NCI-H128 (cell line): ENCODE data around the gene CPLX4.
A peak's percentile ranks its signal among the peaks of the same experiment; 100 is the strongest.
"Not testable (repeated sequence)": the region's sequence is repeated elsewhere in the genome, so short reads cannot be mapped to it uniquely, and the experiment has no call there.

Experiments used
- DNase-seq: peaks from one replicate; lab custom pipeline; 2025; ENCODE audit not compliant: unreplicated experiment; lab: John Stamatoyannopoulos, UW

CPLX4 gene

DNA sequence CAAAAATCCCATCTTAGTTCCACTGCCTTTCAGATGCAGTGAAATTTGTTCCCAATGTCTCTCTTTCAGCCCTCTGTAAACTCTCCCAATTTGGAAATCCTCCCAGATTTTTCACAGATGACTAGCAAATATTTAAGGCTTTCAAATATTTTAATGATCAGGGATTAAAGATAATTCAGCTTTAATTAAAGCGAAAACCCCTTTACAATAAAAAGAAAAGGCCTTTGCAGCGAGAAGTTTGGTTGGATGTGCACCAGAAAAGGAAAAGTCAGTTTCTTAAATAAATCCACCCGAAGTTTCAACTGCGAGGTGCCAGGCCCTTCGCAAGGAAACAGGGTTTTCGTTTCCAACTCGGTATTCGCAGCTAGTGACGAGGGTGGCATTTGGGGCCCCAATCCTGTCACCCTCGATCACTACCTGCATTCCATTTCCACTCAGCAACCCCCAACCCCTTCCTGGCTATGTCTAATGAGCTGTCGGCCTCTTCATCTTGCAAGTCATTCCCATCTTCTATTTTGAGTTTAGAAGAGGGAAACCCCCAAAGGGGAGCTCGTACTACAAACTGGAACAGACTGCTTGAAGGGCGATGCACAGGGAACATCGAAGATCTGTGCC, 46.7 kb downstream of the CPLX4 start:
- DNase-seq = no peak

DNA sequence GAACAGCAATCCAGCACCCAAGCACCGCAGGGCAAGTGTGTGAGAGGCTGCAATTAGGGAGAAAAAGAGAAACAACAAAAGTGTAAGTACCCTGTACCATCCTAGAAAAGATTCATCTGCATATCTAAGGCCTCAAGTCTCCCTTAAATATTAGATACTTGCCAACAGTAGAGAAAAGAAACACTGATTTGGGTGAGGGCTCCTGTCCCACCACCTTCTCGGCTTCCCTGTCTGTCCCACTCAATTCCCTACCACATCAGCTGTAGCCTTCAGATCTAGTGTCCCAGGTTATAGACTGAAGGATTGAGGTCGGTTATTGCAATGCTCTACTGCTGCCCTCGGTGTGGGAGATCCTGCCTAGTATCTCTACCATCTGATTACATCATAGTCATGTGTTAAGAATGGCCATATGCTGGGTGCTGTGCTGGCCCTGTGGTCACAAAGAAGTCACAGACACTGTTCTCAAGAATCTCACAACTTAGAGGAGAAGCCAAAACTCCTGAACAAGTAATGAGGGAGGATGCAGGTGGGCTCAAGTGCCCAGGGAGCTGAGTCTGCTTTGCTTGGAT, 47.7 kb downstream of the CPLX4 start:
- no peak for DNase-seq

- DNase-seq = no peak
Observed at GRCh38 chr18:59269563-59270119, 48.8 kb downstream of the CPLX4 start.

GRCh38 chr18:59268721-59269562, 49.5 kb downstream of the CPLX4 start:
- peak; percentile 11 for DNase-seq

DNA sequence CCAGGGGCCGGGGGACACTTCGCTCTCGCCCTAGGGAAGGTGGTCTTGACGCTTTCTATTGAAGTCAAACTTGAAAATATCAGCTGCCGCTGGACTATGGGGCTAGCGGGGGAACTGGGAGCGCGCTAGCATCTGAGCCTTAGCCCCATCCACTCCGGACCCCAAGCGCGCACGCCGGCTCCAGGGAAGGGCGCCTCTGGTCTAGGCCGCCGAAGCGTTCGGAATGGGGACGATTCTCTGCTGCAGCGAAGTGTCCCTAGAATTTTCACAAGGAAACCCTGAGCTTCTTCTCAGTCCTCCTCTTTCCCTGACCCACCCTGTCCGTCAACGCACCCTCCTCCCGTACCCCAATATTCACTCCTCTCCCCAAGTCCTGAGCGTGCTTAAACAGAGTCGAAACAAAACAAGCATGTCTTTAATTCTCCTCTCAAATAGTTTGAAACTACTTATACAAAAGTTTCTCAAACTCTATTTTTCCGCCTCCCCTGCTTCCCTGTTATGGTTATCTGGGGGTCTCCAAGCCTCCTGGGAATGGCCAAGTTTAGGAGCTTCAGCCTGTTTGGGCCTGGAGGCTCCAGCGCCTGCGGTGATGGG, 50.2 kb downstream of the CPLX4 start:
- no peak for DNase-seq

- DNase-seq = no peak
Observed at GRCh38 chr18:59267503-59268126, 50.8 kb downstream of the CPLX4 start.

DNA sequence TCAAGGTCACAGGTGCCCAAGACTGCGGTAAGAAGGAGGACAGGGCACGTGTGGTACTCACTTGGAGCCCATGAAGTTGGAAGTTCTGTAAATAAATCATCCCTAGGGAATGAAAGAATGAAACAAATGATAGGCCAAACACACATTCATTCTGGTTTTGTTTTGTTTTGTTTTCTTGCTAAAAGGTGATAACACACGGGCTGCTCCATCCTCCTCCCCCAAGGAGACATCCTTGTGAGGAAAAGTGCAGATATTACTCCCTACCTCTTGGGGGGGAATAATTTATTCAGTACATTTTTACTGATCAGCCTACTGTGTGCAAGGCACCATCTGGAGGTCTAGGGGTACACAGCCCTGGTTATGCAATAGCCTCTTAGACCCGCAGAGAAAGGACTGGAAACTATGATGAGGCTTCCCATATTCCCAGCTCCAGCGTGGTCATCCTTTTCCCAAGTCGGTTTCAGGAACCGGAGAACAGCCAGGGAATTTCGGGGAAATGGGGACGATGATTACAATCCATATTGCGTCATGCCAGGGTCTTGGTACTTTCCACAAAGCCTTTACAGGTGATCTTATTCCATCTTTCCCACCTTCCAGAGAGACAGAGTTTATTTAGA, 51.5 kb downstream of the CPLX4 start:
- no peak for DNase-seq

- DNase-seq = no peak
Observed at GRCh38 chr18:59266459-59266858, 52.0 kb downstream of the CPLX4 start.

DNA sequence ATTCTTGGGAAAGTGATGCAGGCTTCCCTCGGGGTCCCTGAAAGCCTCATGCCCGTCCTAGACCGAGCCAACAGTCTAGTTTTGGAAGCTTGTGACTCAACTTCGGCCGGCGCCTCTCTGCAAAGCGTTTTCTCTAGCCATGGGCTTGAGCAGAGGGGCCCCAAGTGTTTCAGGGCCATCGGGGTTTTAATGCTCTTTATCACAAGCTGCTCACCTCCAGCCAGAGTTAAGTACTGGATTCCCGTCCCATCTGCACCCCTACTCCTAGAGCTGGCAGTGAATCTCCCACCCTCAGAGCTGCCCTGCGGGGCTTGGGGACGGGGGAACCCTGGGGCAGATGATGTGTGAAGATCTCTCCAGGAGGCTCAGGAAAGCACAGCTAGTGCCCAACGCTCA, 52.5 kb downstream of the CPLX4 start:
- no peak for DNase-seq

- no peak for DNase-seq
Observed at GRCh38 chr18:59265246-59265973, 53.0 kb downstream of the CPLX4 start.

- DNase-seq = no peak
Observed at GRCh38 chr18:59264651-59265245, 53.7 kb downstream of the CPLX4 start.

DNA sequence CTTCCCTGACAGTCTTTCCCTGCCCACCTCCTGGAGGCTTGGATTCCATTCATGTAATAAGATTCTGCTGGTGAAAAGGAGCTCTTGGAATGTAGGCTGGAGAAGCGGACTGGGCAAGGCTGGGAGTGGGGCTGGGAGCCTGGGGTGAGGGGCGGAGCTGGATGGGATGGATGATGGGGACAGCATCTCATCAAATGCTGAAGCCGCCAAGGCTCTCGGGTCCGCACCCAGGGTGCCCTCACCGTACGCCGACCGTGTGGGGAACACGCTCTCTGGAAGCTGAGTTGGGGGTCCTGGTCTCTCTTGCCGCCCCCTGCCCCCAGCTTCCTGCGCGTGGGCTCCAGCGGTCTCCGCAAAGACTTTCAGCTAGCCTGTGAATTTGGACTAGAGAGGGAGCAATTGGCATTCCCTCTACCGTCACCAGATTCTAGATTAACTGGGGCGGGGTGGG, 54.3 kb downstream of the CPLX4 start:
- no peak for DNase-seq

GRCh38 chr18:59263661-59264060, 54.8 kb downstream of the CPLX4 start:
- DNase-seq = no peak

- not testable (repeated sequence) for DNase-seq
Observed at GRCh38 chr18:59262243-59262642, 56.2 kb downstream of the CPLX4 start.

GRCh38 chr18:59261842-59262241, 56.6 kb downstream of the CPLX4 start:
- not testable (repeated sequence) for DNase-seq

- not testable (repeated sequence) for DNase-seq
Observed at GRCh38 chr18:59255491-59255890, 63.0 kb downstream of the CPLX4 start.

- DNase-seq = peak; percentile 78
Observed at GRCh38 chr18:59249199-59249774, 69.2 kb downstream of the CPLX4 start.

DNA sequence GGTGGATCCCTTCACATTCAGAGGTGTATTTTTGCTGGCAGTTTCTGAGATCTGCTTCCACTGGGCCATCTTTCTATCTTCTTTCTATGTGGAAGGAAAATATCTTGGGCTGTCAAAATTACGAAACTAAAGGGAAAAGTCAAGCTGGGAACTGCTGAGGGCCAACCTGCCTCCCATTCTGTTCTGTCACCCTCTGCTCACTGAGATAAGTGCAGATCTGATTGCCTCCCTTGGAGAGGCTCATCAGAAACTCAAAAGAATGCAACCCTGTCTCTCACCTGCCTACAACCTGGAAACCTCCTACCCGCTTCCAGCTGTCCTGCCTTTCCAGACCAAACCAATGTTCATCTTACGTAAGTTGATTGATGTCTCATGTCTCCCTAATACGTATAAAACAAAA, 71.7 kb downstream of the CPLX4 start:
- no peak for DNase-seq
